ENCODE results near the gene CUL4B. TPM values are rescaled to one million over a fixed set of nuclear protein-coding genes. Genes with fewer than 3 reads are reported as not detected.
A peak's percentile ranks its signal among the peaks of the same experiment; 100 is the strongest.

The CUL4B gene
- total RNA-seq, 1 donor from 2014 or later, result 50.1 TPM

DNA sequence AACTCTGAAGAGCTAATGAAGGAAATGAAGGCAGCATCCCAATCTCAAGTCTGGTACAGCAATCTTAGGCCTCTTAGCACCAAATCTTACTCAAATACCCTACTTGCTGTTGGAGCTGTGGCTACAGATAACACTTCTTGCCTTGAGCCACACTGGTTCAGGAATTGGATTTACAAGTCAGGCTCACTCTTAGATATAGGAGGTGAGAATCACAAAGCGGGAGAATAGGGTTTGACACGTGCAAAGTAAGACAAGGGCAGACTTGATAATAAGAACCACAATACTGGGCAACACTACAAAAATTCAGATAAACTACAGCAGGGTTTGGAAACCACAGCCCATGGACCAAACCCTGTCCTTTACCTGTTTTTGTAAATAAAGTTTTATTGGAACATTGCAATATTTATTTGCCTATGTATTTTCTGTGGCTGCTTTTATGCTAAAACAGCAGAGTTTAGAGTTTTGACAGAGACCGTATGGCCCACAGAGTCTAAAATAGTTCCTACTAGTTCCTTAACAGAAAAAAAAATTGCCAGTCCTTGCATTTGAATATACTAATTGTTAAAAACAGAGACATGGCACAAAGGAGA lies 9.3 kb upstream of the CUL4B start:
- no peak for TF ChIP-seq CTCF (IDR thresholded peaks at IDR 0.05; ENCODE audit: unreplicated experiment)
- H3K27ac Mint-ChIP-seq, result no peak overlapping the region
- H3K4me3 Mint-ChIP-seq, result no peak overlapping the region
- DNase-seq (ENCODE audit: low spot score in 2 of 2, unreplicated experiment in 2 of 2), result no peak
- H3K9me3 Mint-ChIP-seq, result peaks cover 32% of the 10 kb centered on the region
- no peaks in the 10 kb centered on the region for H3K36me3 Mint-ChIP-seq
- no peaks in the 10 kb centered on the region for H3K4me1 Mint-ChIP-seq
- H3K27me3 Mint-ChIP-seq (ENCODE audit: low read depth), result no peaks in the 10 kb centered on the region

GRCh38 chrX:120568609-120569008 lies 7.8 kb upstream of the CUL4B start:
- Mint-ChIP-seq H3K36me3 (no peaks in the 10 kb centered on the region), H3K27me3 (ENCODE audit: low read depth) (no peaks in the 10 kb centered on the region), H3K4me1 (no peaks in the 10 kb centered on the region), H3K27ac (no peak overlapping the region), H3K9me3 (peaks cover 25% of the 10 kb centered on the region), H3K4me3 (no peak overlapping the region)
- no peak for TF ChIP-seq CTCF (IDR thresholded peaks at IDR 0.05; ENCODE audit: unreplicated experiment)
- DNase-seq (ENCODE audit: low spot score in 2 of 2, unreplicated experiment in 2 of 2), result no peak

DNA sequence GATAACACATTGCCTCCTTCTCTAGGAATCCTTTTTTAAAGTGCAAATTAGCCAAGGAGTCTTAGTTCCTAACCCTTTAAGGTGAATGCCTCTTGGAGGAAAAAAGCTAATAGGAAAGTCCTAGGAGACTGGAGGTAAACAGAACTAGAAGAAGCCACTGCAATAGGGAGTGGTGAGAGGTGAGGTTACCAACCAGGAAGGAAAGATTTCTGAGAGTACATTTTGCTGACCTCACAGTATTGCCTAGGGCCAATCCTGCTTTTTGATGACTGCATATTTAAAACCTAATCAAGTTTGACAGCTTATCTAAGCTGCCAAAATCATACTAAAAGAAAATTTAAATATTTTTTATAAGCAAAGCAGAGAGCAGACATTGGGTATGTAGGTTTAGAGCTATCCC lies 7.3 kb upstream of the CUL4B start:
- Mint-ChIP-seq H3K9me3 (peaks cover 25% of the 10 kb centered on the region), H3K36me3 (no peaks in the 10 kb centered on the region), H3K4me1 (no peaks in the 10 kb centered on the region), H3K4me3 (no peak overlapping the region), H3K27me3 (ENCODE audit: low read depth) (no peaks in the 10 kb centered on the region), H3K27ac (no peak overlapping the region)
- no peak for TF ChIP-seq CTCF (IDR thresholded peaks at IDR 0.05; ENCODE audit: unreplicated experiment)
- no peak for DNase-seq (ENCODE audit: low spot score in 2 of 2, unreplicated experiment in 2 of 2)

- H3K27me3 Mint-ChIP-seq (ENCODE audit: low read depth), result no peaks in the 10 kb centered on the region
Measured at GRCh38 chrX:120566817-120567216, 6.1 kb upstream of the CUL4B start.

GRCh38 chrX:120564925-120565324 lies 4.2 kb upstream of the CUL4B start:
- H3K9me3 Mint-ChIP-seq, result peaks cover 11% of the 10 kb centered on the region
- H3K27ac Mint-ChIP-seq, result no peak overlapping the region
- no peak overlapping the region for H3K4me3 Mint-ChIP-seq
- DNase-seq (ENCODE audit: low spot score in 2 of 2, unreplicated experiment in 2 of 2), result no peak
- H3K4me1 Mint-ChIP-seq, result peaks cover 5% of the 10 kb centered on the region
- H3K27me3 Mint-ChIP-seq (ENCODE audit: low read depth), result no peaks in the 10 kb centered on the region
- no peak for TF ChIP-seq CTCF (IDR thresholded peaks at IDR 0.05; ENCODE audit: unreplicated experiment)
- H3K36me3 Mint-ChIP-seq, result no peaks in the 10 kb centered on the region

More at GRCh38 chrX:120566817-120567216, 6.1 kb upstream of the CUL4B start:
- Mint-ChIP-seq H3K4me1 (peaks cover 5% of the 10 kb centered on the region), H3K9me3 (peaks cover 24% of the 10 kb centered on the region), H3K4me3 (no peak overlapping the region), H3K27ac (no peak overlapping the region), H3K36me3 (no peaks in the 10 kb centered on the region)
- no peak for DNase-seq (ENCODE audit: low spot score in 2 of 2, unreplicated experiment in 2 of 2)
- TF ChIP-seq CTCF (IDR thresholded peaks at IDR 0.05; ENCODE audit: unreplicated experiment), result no peak

- peaks cover 4% of the 10 kb centered on the region for H3K9me3 Mint-ChIP-seq
- no peak for DNase-seq (ENCODE audit: low spot score in 2 of 2, unreplicated experiment in 2 of 2)
- no peaks in the 10 kb centered on the region for H3K27me3 Mint-ChIP-seq (ENCODE audit: low read depth)
- peak overlapping the region; percentile 90 for H3K4me3 Mint-ChIP-seq
- peaks cover 13% of the 10 kb centered on the region for H3K4me1 Mint-ChIP-seq
- peak overlapping the region; percentile 98 for H3K27ac Mint-ChIP-seq
- no peaks in the 10 kb centered on the region for H3K36me3 Mint-ChIP-seq
- TF ChIP-seq CTCF (IDR thresholded peaks at IDR 0.05; ENCODE audit: unreplicated experiment), result no peak
Measured at GRCh38 chrX:120562569-120562926, 1.8 kb upstream of the CUL4B start.
